GM20000 (cell line): ENCODE data around the gene AANAT.

Source experiments
- DNase-seq: peaks from one replicate; pipeline ENCODE4 v3.0.0; 2012; ENCODE audit warnings: low spot score
- CTCF ChIP-seq: IDR thresholded peaks from 2 replicates; pipeline ENCODE4 v1.5.1; 2012; ENCODE audit warnings: mild to moderate bottlenecking, control low read depth; ENCODE audit errors: extremely low read depth, missing control alignments

The AANAT gene

GRCh38 chr17:76481071-76481655 is 13.8 kb downstream of the AANAT start:
- DNase-seq: peak; percentile 85
- TF ChIP-seq CTCF: no peak

DNA sequence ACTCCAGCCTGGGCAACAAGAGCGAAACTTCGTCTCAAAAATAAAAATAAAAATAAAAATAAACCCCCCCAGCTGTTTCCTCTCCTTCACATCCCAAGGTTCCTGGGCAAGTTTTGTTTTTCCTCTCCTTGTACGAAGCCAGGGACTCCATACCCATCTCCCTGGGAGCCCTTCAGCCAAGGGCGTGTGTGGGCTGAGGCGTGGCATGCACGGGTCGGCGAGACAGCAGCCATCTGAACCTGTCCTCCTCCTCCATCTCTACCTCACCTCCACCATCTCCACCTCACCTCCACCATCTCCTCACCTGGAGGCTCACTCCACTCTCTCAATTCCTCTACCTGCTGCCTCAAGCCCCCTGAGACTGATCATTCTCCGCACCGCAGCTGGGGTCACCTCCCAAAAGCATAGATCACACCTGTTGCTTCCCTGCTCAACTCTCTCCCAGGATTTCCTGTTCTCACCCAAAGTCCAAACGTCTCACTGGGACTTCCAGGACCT is 16.9 kb downstream of the AANAT start:
- no peak for TF ChIP-seq CTCF
- DNase-seq: no peak

DNA sequence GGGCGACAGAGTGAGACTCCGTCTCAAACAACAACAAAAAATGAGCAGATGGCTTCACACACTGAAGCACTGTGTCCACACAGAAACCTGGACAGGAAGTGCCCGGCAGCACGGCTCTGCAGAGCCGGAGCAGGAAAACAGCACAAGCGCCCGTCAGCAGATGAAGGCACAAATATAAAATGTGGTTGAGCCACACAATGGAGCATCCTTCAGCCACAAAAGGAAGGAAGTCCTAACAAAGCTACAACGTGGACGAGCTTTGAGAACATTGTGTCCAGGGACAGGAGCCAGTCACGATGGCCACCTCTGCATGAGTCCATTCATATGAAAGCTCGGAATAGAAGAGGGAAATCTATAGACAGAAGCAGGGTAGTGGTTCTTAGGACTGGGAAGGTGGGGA is 18.2 kb downstream of the AANAT start:
- TF ChIP-seq CTCF: no peak
- no peak for DNase-seq

- TF ChIP-seq CTCF: no peak
- DNase-seq: no peak
These were observed 20.2 kb downstream of the AANAT start for GRCh38 chr17:76487451-76488192.

DNA sequence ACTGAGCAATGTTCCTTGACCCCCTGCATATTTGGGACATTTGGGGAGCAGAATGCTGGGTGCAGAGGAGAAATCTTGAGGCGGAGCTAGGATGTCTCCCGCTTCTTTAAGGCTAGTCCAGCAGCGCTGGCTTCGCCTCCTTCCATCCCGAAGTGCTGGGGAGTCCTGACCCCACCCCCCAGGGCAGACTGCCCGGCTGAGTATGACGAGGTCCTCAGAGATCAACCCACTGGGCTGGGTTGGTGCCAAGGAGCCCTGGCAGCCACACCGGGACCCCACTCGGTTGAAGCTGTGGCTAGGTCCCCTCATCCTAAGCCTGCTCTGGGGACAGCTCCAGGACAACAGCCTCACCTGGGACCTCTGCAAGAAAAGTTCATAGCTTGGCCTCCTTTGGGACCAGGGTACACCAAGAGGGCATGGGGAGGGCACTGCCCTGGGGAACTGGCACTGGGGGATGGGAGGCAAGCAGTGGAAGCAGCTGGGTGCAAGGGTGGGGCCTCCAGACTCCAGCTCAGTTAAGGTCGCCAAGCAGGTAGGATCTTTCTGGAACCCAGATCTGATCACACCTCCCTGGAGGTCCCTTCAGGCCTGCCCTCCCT is 22.8 kb downstream of the AANAT start:
- TF ChIP-seq CTCF: no peak
- DNase-seq: no peak

GRCh38 chr17:76491271-76492122 is 24.1 kb downstream of the AANAT start:
- no peak for TF ChIP-seq CTCF
- no peak for DNase-seq
